Dedifferentiated amniotic fluid mesenchymal stem cell (primary cell): ENCODE measurements around the gene OSR1.

Source experiments
- DNase-seq: peaks from one replicate; pipeline ENCODE4 v3.0.0-alpha.2; 2016; ENCODE audit errors: extremely low spot score

OSR1 gene

DNA sequence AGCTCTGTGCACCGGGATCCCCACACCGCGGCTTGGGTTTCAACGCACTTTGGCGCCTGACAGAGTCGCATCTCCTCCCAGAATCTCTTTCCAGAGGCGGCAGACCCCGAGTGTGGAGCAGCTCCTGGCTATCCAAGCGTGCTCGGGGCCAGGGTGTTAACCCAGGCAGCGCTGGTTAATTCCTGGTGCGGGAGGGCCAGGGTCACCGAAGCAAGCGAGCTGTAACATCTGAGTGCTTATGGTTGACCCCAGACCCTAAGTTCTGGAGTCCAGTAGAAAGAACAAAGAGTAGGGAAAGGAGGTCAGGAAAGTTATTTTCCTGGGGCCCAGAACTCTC is 566 bp upstream of the OSR1 start:
- DNase-seq = no peak

DNA sequence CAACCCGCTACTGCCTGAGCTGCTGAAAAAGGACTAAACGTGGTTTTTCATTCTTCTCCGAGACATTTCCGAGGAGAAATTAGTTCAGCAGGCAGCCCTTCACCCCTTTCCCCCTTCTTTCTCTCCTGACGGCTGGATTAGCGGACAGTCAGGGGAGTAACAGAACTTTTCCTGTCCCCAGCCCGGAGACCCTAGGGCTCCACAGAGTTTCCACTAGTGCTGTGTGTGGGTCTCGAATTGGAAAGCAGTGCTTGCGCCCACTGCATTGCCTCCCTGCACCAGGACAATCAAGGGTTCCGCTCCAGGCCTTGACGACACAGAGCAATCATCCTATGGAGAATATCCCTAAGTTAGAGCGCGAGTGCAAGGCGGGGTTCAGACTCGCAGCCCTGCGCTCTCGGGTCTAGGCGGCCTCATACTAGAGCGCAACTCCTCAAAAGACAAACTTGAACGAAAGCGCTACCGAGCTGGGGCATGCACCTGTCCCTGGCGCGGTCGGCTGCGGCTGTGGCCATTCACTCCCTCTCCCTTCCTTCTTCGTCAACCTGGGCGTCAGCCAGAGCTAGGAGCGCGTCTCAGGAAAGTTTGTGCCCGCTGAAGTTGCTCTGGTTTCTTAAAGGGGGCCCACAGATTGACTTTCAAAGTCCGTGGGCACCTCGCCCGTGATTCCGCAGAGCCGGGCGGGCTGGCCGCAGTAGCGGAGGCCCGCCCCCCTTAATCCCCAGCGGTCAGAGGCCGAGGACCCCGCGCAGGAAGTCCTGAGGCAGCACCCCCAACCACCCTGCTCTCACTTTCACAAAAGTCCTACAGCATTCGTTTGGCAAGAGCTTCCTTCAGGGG is 801 bp downstream of the OSR1 start:
- peak; percentile 38 for DNase-seq

DNA sequence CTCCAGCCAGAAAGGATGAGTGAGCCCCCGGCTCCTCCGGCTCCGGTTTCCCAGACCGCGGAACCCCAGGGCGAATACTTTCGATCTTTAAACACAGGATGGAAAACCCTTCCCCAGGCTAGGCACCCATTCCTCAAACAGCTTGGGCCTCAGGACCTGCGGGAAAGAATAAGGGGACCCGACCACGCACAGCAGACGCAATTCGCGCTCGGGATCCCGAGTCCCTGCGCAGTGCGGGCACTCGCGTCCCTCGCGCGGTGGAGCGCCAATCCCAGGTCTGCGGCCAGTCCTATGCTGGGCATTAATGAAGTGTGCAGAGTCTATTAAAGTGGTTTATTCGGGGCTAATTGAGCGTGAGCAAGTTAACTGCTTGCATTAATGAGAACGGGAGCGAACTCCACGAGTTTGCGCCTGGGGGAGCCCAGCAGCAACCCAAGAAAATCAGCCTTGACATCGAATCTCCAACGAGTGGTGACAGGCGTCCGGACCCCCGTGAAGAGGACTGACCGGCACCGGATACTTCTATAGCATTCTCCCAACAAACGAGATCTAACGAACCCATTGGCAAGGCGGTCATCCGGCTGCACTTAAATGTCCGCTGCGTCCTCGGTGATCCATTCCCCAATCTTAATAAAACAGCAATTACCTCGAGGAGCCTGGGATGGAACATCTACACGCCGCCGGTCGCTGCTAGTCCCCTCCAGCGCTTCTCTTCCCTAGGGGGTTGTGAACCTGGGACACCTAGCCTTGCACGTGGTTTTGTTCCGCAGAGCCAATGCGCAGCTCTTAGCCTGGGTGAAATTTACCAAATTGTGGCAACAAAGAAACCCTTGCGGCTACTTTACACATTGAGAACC is 1.6 kb downstream of the OSR1 start:
- no peak for DNase-seq

GRCh38 chr2:19355931-19356544 is 2.4 kb downstream of the OSR1 start:
- no peak for DNase-seq

GRCh38 chr2:19355416-19355821 is 3.0 kb downstream of the OSR1 start:
- DNase-seq = peak; percentile 57

DNA sequence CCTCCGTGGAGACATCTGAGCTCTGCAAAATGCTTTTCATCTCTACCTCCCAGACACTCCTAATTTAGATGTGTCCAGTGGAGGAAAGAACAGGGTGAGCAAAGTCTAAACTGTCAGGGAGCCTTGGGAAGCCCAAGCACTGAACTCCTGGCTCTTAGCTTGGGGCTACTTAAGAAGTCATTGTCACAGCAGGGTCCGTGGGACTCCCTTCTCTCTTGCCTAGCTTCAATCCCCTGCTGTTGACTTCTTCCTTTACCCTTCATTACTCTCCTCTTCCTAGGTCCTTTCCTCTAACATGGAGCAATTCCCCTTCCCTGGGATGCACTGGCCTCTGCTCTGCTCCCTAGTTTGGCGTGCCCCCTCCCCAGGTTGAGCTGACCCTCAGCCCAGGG is 3.4 kb downstream of the OSR1 start:
- DNase-seq = no peak

DNA sequence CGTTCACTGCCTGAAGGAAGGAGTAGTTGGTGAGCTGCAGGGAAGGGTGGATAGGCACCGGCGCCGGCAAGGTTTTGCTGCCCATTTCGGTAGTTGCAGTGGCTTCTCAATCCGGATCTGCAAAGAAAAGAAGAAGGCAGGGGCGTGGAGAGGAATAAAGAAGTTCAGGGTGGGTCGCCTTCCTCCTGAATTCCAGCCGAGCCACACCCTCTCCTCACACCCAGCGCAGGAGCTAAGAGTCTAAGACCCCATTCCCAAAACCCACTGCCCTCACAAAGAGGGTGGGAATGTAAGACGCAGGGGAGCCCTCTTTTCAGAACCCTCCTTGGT is 4.7 kb downstream of the OSR1 start:
- no peak for DNase-seq

DNA sequence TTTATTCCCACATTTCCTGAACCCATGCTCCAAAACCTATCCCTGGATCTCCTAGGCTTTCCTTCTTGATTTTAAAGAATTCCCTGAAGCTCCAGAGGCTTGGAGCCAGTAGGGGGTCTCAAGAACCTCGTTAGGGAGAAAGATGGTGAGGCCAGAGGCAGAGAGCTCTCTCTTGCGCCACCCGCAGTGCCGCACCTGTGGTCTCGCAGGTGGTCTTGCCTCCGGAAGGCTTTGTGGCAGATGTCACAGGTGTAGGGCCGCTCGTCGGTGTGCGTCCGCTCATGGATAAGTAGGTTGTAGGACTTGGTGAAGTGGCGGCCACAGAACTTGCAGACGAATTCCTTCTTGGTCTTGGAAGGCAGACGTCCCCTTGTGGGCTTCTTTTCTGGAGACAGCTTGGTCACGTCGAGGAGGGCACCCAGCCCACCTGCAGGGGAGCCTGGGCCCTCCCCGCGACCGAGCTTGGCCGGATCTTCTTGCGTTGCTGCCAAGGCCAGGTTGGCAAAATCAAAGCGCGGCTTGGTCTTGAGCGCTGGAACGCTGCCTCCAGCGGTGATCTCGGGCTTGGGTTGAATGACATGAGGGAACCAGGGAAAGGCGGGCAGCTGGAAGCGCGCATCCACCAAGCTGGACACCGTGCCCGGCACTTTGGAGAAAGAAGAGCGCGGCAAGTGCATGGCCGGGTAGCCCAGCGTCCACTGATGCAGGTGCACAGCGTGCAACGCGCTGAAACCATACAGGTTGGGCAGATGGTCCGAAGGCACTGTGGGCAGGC is 5.3 kb downstream of the OSR1 start:
- DNase-seq = no peak

- no peak for DNase-seq
These were observed 6.3 kb downstream of the OSR1 start for GRCh38 chr2:19351899-19352697.

DNA sequence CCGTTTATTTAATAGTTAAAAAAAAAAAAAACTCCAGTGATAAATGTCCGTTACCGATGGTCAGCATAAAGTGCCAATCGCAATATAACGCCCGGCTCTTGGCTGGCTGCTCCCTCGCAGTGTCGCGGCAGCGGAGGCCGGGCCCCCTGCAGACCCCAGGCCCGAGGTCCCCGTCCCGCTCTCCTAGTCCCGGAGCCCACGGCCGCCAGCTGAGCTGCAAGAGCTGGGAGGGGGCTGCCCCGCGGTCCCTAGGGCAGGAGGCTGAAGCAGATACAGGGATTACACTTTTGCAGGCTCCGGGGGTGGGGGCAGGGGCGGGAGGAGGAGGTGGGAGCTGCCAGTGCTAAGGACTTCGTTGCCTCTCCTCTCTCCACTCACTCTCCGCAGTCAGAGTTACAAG is 6.9 kb downstream of the OSR1 start:
- no peak for DNase-seq

GRCh38 chr2:19350678-19351401 is 7.6 kb downstream of the OSR1 start:
- DNase-seq = no peak

DNA sequence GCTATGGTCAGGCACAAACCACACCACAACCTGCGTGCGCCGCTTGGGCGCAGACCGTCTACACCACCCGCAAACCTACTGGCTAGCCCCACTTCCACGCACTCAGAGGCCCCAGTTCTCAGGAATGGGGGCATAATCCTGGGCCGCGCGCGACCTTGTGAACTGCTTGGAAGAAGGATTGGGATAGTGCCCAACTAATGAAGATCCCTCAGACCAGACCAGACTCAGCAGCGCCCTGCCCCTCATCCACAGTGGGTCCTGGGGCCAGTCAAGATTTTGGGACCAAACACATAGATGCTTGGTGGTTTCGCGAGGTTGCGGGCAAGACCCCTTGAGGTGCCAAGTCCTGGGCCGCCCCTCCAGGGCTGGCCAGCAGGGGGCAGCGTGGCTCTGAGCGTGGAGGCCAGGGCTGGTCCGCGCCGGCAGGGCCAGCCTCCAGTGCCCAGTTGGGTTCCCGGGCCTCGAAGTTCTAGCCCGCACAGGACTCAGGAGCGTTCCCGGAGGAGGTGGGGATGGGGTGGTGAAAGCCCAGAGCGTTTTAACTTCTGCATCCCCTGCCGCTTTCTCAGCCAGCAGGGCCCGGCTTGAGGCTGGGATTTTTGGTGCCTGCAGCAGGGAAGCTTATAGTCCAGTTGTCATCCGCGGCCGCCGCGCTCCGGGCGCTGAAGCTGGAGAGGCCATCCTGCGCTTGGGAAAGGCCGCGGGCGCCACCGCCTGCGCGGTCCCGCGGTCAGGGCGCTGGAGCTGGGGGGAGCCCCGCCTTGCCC is 8.3 kb downstream of the OSR1 start:
- no peak for DNase-seq

- DNase-seq = no peak
These were observed 9.7 kb downstream of the OSR1 start for GRCh38 chr2:19348692-19349091.

GRCh38 chr2:19347619-19348562 is 10.5 kb downstream of the OSR1 start:
- DNase-seq = peak; percentile 98

DNA sequence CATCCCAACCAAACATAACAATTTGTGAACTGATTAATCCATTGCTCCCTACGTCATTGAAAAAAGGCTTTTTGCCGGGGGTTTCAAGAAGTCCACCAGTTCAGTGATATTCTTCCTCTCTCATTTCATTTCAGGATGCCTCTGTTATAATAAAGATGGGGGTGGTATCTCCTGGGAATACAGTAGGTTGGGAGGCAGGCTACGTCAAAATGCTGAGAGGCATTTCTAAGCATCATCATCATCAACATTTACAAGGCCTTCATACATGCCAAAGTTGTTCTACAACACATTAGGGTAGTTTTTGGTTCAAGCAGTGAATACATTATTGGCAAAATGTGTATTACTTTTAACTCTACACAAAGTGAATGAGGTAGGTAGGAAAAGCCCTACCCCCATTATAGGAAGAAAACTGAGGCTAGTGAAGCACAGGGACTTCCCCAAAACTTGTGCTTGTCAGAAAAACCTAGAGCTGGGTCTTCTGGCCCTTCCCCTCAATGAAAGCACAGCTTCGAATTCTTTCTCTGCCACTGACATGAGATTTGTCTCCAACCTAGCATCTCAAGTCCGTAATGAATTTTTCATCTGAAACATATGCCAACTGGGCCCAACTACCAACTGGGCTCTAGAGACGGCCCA is 11.3 kb downstream of the OSR1 start:
- no peak for DNase-seq

DNA sequence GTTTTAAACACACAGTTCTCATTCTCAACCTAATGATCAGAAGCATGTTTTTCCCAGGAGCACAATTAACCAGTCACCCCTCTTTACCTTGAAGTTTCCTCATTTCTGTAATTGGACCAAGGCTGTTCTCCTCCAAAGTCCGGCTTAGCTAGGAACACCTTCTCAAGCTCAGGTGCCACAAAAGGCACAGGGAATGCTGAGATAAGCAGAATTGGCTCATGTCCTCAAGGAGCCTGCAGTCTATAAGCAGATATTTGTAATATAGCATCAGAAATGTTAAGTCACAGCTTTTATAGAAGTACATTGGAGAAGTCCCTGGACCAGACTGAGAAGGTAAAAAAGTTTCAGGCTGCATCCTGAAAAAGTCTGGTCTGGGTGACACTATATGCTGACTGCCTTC is 20.7 kb downstream of the OSR1 start:
- DNase-seq = no peak

GRCh38 chr2:19337202-19337601 is 21.2 kb downstream of the OSR1 start:
- DNase-seq = no peak

GRCh38 chr2:19336781-19337180 is 21.6 kb downstream of the OSR1 start:
- no peak for DNase-seq
